NCI-H510A treated with DMSO at 0.1 percent for 48 hours (cell line): ENCODE data around the gene MAML2.

Source experiments
- DNase-seq: peaks from one replicate; lab custom pipeline; 2025; lab: John Stamatoyannopoulos, UW

Gene MAML2

GRCh38 chr11:96213500-96213899 is 129.5 kb downstream of the MAML2 start:
- no peak for DNase-seq

GRCh38 chr11:96211436-96211835 is 131.6 kb downstream of the MAML2 start:
- no peak for DNase-seq

- no peak for DNase-seq
Observed at GRCh38 chr11:96207459-96208449, 135.2 kb downstream of the MAML2 start.

- no peak for DNase-seq
Observed at GRCh38 chr11:96206955-96207354, 136.0 kb downstream of the MAML2 start.

- DNase-seq: no peak
Observed at GRCh38 chr11:96205460-96205809, 137.6 kb downstream of the MAML2 start.

GRCh38 chr11:96204721-96205459 is 138.1 kb downstream of the MAML2 start:
- DNase-seq: no peak

GRCh38 chr11:96204366-96204659 is 138.7 kb downstream of the MAML2 start:
- DNase-seq: no peak

GRCh38 chr11:96203567-96204365 is 139.2 kb downstream of the MAML2 start:
- no peak for DNase-seq

GRCh38 chr11:96200243-96200642 is 142.8 kb downstream of the MAML2 start:
- no peak for DNase-seq

GRCh38 chr11:96199563-96200025 is 143.4 kb downstream of the MAML2 start:
- no peak for DNase-seq

GRCh38 chr11:96197801-96198701 is 144.9 kb downstream of the MAML2 start:
- DNase-seq: no peak

GRCh38 chr11:96197103-96197502 is 145.9 kb downstream of the MAML2 start:
- DNase-seq: no peak

GRCh38 chr11:96196181-96196662 is 146.8 kb downstream of the MAML2 start:
- no peak for DNase-seq

- DNase-seq: no peak
Observed at GRCh38 chr11:96195671-96196070, 147.3 kb downstream of the MAML2 start.

GRCh38 chr11:96194581-96195374 is 148.2 kb downstream of the MAML2 start:
- DNase-seq: no peak

GRCh38 chr11:96193745-96194443 is 149.1 kb downstream of the MAML2 start:
- DNase-seq: no peak

- no peak for DNase-seq
Observed at GRCh38 chr11:96191752-96192151, 151.2 kb downstream of the MAML2 start.

GRCh38 chr11:96189351-96189750 is 153.6 kb downstream of the MAML2 start:
- no peak for DNase-seq

- DNase-seq: no peak
Observed at GRCh38 chr11:96188243-96189006, 154.6 kb downstream of the MAML2 start.
